ENCODE data around the gene ANO6. TPM values are rescaled to one million over a fixed set of nuclear protein-coding genes. Genes with fewer than 3 reads are reported as not detected.
A peak's percentile ranks its signal among the peaks of the same experiment; 100 is the strongest.

ANO6 gene
- total and polyA plus RNA-seq, 2 of the 4 experiments (the other 2 are of a cell fraction): 21.6 to 41.0 TPM

DNA sequence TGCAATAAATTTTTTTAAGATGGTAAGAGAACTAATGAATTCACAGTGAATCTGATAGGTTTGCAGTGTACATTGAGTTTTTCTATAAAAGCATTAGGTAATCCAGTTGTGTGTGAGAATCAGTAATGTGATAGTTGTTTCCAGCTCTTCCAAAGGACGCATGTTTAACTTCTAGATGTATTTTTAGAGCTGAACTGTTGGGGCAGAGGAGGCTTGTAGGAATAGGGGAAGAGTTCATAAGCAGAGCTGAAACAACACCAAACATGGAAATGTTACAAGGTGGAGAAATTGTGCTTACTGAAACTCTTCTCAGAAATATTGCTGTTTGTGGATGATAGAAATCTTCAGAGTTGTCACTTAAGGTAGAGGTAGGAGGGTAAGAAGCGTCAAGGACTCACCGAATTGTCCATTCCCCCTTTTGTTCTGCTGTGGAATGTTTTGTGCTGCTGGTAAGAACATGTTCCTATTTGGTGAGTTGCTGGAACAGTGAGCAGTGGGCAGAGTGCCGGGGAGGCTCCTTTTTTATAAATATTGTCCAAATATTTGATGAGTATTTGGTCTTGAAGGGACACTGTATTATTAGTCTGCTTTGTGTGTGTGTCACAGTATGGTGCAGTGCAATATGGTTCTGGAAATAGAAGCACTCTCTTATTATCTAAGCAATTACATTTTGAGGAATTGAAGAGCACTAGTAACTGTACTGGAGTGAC, 76.7 kb downstream of the ANO6 start:
- no CpG with 5 or more reads among the region's 4 CpGs for WGBS, 2 experiments (ENCODE audit: extremely low coverage in 2 of 2, insufficient read length in 1 of 2)
- peak overlapping the region; percentile 29; the same call in 1 of the 2 replicates for H3K27ac ChIP-seq (ENCODE audit: insufficient read depth, low read length)
- H4K20me1 ChIP-seq (ENCODE audit: insufficient read depth, low read length): no peaks in the 10 kb centered on the region; the same call in 1 of the 2 replicates
- no peak overlapping the region for H3K4me3 ChIP-seq (ENCODE audit: insufficient read depth, low read depth, low read length)
- H3K9me1 ChIP-seq (ENCODE audit: insufficient read depth, low read length): peaks cover 2% of the 10 kb centered on the region
- H3K36me3 ChIP-seq (ENCODE audit: control insufficient read depth, insufficient read depth, low read length): no peaks in the 10 kb centered on the region
- peak overlapping the region in 1 of 2 experiments; percentile 77; a peak in 2 of 4 replicates for H4K8ac ChIP-seq (ENCODE audit: low read depth in 2 of 2, low read length in 2 of 2)
- DNase-seq (peak; percentile 29), ATAC-seq (ENCODE audit: low read depth) (peak; percentile 33; the same call in 1 of the 2 replicates)
- H3K4ac ChIP-seq (ENCODE audit: low read depth, low read length): no peak overlapping the region
- H4K5ac ChIP-seq (ENCODE audit: low read depth, low read length): peak overlapping the region; percentile 6; the same call in 1 of the 2 replicates
- H3K4me1 ChIP-seq (ENCODE audit: control insufficient read depth, insufficient read depth, low read length): peaks cover 3% of the 10 kb centered on the region
- no peak overlapping the region for H2AFZ ChIP-seq (replicated peaks; ENCODE audit: low read length, poor library complexity)
- H2AK9ac ChIP-seq (replicated peaks; ENCODE audit: low read depth, low read length, poor library complexity): no peak overlapping the region
- peak overlapping the region; percentile 72 for H2BK5ac ChIP-seq (ENCODE audit: low read depth, low read length, poor library complexity, severe bottlenecking)
- H2BK120ac ChIP-seq (ENCODE audit: low read depth, low read length): peak overlapping the region; percentile 46; the same call in 1 of the 2 replicates
- no peak overlapping the region for H4K91ac ChIP-seq (ENCODE audit: insufficient read depth, low read depth, low read length)
- no peaks in the 10 kb centered on the region for H3K27me3 ChIP-seq (ENCODE audit: control insufficient read depth, insufficient read depth, low read length)
- no peak overlapping the region for H3K9ac ChIP-seq (ENCODE audit: low read depth, low read length)
- no peak overlapping the region for H3K56ac ChIP-seq (ENCODE audit: extremely low read depth, insufficient read depth, low read length)
- peak overlapping the region; percentile 67 for H3K14ac ChIP-seq (replicated peaks; ENCODE audit: low read depth, low read length)
- peak overlapping the region; percentile 33; the same call in 1 of the 2 replicates for H3K18ac ChIP-seq (ENCODE audit: low read depth, low read length)
- H3K9me3 ChIP-seq (ENCODE audit: control insufficient read depth, insufficient read depth, low read length): no peaks in the 10 kb centered on the region
- H2BK15ac ChIP-seq (ENCODE audit: low read depth, low read length): no peak overlapping the region
- ChIA-PET POLR2A (ENCODE audit: unreplicated experiment) (no interaction called here), CTCF (interaction anchor here (0.6 kb wide), 1 partner anchor 149 kb away, joined by 3 read pairs; no protein-coding TSS in a partner anchor)
- intact Hi-C loops (cut with micrococcal nuclease): no loop called here
- H2BK20ac ChIP-seq (ENCODE audit: low read depth, low read length): peak overlapping the region; percentile 63; the same call in 1 of the 2 replicates
- BruUV-seq (replicated peaks): no TSS peak
- dilution Hi-C loops (cut with HindIII; ENCODE audit: low sequenced_read_pairs, unreplicated experiment): no loop called here
- no peak overlapping the region for H2AK5ac ChIP-seq (ENCODE audit: low read depth, low read length)
- peaks cover 12 to 52% of the 10 kb centered on the region in 2 experiments for H3K79me1 ChIP-seq (ENCODE audit: low read depth in 1 of 2, low read length in 2 of 2)
- peak overlapping the region; percentile 5; the same call in 1 of the 2 replicates for H3K4me2 ChIP-seq (ENCODE audit: low read depth, low read length)
- in situ Hi-C loops (cut with MboI; ENCODE audit: low sequenced_read_pairs): no loop called here
- peak overlapping the region; percentile 86; the same call in 1 of the 2 replicates for H3K23ac ChIP-seq (ENCODE audit: low read depth, low read length)
- TF ChIP-seq CEBPB (IDR thresholded peaks at IDR 0.05; ENCODE audit: low read depth, low read length) (no peak), MAZ (IDR thresholded peaks at IDR 0.05; ENCODE audit: borderline replicate concordance, low read depth, low read length) (no peak), RAD21 (IDR thresholded peaks at IDR 0.05; ENCODE audit: low read length) (no peak), BHLHE40 (IDR thresholded peaks at IDR 0.05; ENCODE audit: low read depth, low read length) (no peak), RCOR1 (IDR thresholded peaks at IDR 0.05; ENCODE audit: insufficient replicate concordance, low read length) (no peak), CHD1 (IDR thresholded peaks at IDR 0.05; ENCODE audit: low read depth, low read length) (no peak), NFE2L2 (IDR thresholded peaks at IDR 0.05; ENCODE audit: low read depth, low read length) (no peak), MXI1 (IDR thresholded peaks at IDR 0.05; ENCODE audit: borderline replicate concordance, low read depth, low read length) (no peak), MAFK (IDR thresholded peaks at IDR 0.05; ENCODE audit: low read depth, low read length) (no peak), POLR2A (IDR thresholded peaks at IDR 0.05; ENCODE audit: low read depth, low read length) (no peak), RFX5 (IDR thresholded peaks at IDR 0.05; ENCODE audit: low read depth, low read length) (no peak), FOS (IDR thresholded peaks at IDR 0.05; ENCODE audit: low read depth, low read length) (no peak)
- TF ChIP-seq, protein P1, sequence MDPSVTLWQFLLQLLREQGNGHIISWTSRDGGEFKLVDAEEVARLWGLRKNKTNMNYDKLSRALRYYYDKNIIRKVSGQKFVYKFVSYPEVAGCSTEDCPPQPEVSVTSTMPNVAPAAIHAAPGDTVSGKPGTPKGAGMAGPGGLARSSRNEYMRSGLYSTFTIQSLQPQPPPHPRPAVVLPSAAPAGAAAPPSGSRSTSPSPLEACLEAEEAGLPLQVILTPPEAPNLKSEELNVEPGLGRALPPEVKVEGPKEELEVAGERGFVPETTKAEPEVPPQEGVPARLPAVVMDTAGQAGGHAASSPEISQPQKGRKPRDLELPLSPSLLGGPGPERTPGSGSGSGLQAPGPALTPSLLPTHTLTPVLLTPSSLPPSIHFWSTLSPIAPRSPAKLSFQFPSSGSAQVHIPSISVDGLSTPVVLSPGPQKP (IDR thresholded peaks at IDR 0.05; ENCODE audit: borderline replicate concordance, low read depth, low read length): no peak
- TF ChIP-seq, protein P2, sequence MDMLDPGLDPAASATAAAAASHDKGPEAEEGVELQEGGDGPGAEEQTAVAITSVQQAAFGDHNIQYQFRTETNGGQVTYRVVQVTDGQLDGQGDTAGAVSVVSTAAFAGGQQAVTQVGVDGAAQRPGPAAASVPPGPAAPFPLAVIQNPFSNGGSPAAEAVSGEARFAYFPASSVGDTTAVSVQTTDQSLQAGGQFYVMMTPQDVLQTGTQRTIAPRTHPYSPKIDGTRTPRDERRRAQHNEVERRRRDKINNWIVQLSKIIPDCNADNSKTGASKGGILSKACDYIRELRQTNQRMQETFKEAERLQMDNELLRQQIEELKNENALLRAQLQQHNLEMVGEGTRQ (IDR thresholded peaks at IDR 0.05; ENCODE audit: low read depth, low read length): no peak
- TF ChIP-seq, protein P3, sequence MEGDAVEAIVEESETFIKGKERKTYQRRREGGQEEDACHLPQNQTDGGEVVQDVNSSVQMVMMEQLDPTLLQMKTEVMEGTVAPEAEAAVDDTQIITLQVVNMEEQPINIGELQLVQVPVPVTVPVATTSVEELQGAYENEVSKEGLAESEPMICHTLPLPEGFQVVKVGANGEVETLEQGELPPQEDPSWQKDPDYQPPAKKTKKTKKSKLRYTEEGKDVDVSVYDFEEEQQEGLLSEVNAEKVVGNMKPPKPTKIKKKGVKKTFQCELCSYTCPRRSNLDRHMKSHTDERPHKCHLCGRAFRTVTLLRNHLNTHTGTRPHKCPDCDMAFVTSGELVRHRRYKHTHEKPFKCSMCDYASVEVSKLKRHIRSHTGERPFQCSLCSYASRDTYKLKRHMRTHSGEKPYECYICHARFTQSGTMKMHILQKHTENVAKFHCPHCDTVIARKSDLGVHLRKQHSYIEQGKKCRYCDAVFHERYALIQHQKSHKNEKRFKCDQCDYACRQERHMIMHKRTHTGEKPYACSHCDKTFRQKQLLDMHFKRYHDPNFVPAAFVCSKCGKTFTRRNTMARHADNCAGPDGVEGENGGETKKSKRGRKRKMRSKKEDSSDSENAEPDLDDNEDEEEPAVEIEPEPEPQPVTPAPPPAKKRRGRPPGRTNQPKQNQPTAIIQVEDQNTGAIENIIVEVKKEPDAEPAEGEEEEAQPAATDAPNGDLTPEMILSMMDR (conservative IDR thresholded peaks at IDR 0.05; ENCODE audit: low read depth, low read length): no peak

Measured in IMR-90 (cell line).